Activated naive CD4-positive, alpha-beta T cell treated with anti-CD3 and anti-CD28 coated beads, Interleukin-2, amount 10 ng/mL, durations not matched to agents 7 days and 5 days (primary cell): ENCODE data around the gene LPGAT1.

ENCODE experiments used
- CTCF ChIA-PET: fragments of 350-600 bp; sonication (Branson Sonifier 250); formaldehyde crosslinking; loops from one replicate; lab custom pipeline; 2021; ENCODE audit warnings: antibody characterized with exemption; lab: Charles Lee
- DNase-seq: peaks from one replicate; pipeline ENCODE4 v3.0.0-alpha.2; 2020
- H3K27ac Mint-ChIP-seq: one replicate; pipeline ENCODE4 v1.8.0; 2021; ENCODE audit warnings: mild to moderate bottlenecking, moderate library complexity, mixed read lengths
- H3K27me3 Mint-ChIP-seq: one replicate; pipeline ENCODE4 v1.8.0; 2021; ENCODE audit warnings: mild to moderate bottlenecking, mixed read lengths
- H3K36me3 Mint-ChIP-seq: one replicate; pipeline ENCODE4 v1.8.0; 2021; ENCODE audit warnings: mixed read lengths
- H3K4me1 Mint-ChIP-seq: one replicate; pipeline ENCODE4 v1.8.0; 2021; ENCODE audit warnings: mixed read lengths
- H3K4me3 Mint-ChIP-seq: one replicate; pipeline ENCODE4 v1.8.0; 2021; ENCODE audit warnings: mild to moderate bottlenecking, moderate library complexity, mixed read lengths
- H3K9me3 Mint-ChIP-seq: one replicate; pipeline ENCODE4 v1.8.0; 2021; ENCODE audit warnings: mixed read lengths

The LPGAT1 gene

DNA sequence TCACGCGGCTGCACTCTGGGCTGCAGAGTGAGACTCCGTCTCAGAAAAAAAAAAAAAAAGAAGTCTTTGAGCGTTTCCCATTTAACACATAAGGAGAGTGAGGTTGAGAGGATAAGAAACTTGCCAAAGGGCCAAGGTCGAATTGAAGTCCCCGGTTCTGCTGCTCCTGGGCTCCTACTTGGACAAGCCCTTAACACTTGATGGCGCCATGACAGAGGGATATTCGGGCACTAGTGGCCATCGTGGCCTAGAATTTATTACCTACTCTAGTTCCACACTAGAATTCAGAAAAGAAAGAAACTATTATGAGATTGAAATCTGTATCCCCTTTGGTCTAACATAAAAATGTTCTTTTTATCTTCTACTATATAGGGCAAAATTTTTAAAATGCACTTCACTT lies 89.4 kb downstream of the LPGAT1 start:
- H3K27ac Mint-ChIP-seq, result no peak overlapping the region
- no peaks in the 10 kb centered on the region for H3K9me3 Mint-ChIP-seq
- no peak overlapping the region for H3K4me3 Mint-ChIP-seq
- CTCF ChIA-PET, result interaction anchor here (0.6 kb wide), 1 partner anchor 116 kb away, joined by 3 read pairs; no protein-coding TSS in a partner anchor
- DNase-seq, result no peak
- H3K27me3 Mint-ChIP-seq, result peaks cover 4% of the 10 kb centered on the region
- H3K4me1 Mint-ChIP-seq, result peaks cover 37% of the 10 kb centered on the region
- peaks cover 3% of the 10 kb centered on the region for H3K36me3 Mint-ChIP-seq

DNA sequence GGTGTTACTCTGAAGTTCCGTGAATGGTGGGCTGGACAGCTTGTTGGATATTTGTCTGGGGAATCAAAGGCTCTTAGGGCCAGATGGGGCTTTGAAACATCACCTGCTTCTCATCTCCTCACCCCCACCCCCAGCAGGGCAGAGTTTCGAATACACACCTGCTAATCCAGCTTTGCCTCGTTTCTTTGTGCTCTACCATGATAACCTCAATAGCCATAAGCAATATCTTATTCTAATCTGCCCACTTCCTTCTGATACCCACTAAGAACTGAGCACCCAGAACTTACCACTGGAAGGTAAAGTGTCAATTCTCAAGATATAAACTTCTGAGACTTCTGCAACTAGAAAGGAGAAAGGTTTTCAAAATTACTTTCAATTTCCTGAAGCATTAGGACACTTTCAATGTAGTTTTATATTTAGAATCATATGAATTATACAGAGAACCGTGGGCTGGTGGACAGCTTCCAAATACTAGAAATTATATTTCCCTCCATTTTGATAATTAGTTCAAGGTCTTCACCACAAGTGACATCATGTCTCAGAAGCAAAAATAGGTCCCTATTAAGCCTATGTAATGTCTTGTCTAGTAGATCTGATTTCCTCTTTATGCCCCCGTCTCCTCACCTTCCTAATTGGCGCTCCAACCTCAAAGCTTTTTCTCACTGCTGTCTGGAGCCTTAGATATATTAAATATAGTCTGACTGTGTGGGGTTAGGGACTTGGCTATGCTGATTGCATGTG lies 90.7 kb downstream of the LPGAT1 start:
- Mint-ChIP-seq H3K9me3 (no peaks in the 10 kb centered on the region), H3K4me1 (peaks cover 37% of the 10 kb centered on the region), H3K27me3 (peaks cover 9% of the 10 kb centered on the region), H3K36me3 (peaks cover 3% of the 10 kb centered on the region), H3K27ac (peak overlapping the region; percentile 82), H3K4me3 (peak overlapping the region; percentile 32)
- peak; percentile 44 for DNase-seq
- CTCF ChIA-PET, result interaction anchor here (0.8 to 1.4 kb wide), 4 partner anchors 35 to 716 kb away, joined by 3 to 5 read pairs (median 3); partner anchors contain the start of genes DTL and INTS7

DNA sequence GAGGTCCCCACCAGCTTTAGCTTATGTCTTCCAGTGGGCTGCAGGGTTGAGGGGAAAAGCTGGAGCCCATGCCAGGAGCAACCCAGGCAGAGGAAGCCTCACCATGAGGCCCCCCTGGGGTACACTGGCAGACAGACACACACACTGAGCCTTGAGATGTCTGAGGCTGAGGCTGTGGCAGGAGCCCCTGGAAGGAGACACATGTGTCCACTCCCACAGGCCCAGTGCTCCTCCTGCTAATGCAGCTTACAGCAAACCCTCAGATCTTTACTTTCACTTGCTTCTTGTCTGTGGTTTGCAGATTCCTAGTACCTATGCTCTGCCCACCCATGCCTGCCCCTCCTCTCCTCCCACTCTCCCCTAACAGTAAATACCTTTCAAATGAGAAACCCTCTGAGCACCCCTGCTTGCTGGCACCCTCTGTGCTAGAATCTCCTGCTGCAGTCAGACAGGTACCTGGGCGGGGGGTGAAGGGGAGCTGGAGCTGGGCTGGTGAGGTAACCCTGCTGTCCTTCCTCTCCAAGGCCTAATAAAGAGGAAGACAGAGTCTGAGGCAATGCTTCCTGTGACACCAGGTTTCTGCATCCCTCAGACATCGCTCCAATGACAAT lies 91.8 kb downstream of the LPGAT1 start:
- Mint-ChIP-seq H3K36me3 (peaks cover 3% of the 10 kb centered on the region), H3K4me3 (peak overlapping the region; percentile 43), H3K27me3 (peaks cover 13% of the 10 kb centered on the region), H3K27ac (peak overlapping the region; percentile 82), H3K9me3 (no peaks in the 10 kb centered on the region), H3K4me1 (peaks cover 37% of the 10 kb centered on the region)
- CTCF ChIA-PET, result interaction anchor here (0.8 to 1.4 kb wide), 3 partner anchors 41 to 717 kb away, joined by 3 to 5 read pairs (median 3); partner anchors contain the start of genes DTL and INTS7
- DNase-seq, result peak; percentile 59

DNA sequence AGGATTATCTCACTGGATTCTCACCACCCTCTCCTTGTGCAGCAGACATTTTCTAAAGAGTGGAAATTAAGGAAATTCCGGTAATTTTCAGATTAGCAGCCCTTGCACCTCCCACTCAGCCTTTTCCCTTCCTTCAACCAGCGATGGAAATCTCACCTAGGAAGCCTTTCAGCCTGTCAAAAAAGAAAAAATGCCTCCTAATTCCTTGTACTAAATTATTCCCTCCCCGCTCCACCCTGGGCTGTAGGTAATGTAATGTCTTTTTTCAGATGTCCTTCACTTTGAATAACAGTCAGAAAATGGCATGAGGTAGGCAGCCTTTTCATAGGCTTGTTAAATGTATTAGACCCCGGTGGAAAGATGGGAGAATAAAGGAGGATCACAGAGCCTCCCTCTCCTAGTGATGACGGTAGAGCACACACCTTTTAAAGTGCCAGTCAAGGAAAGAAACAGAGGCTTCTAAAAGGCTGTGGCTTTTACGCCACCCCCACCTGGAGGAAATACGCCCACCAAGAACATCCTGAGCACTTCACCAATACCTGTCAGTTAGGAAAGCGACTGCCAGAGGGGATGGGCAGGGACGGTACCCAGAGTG lies 92.4 kb downstream of the LPGAT1 start:
- Mint-ChIP-seq H3K9me3 (no peaks in the 10 kb centered on the region), H3K4me1 (peaks cover 37% of the 10 kb centered on the region), H3K4me3 (peak overlapping the region; percentile 43), H3K27ac (peak overlapping the region; percentile 82), H3K36me3 (peaks cover 3% of the 10 kb centered on the region), H3K27me3 (peaks cover 13% of the 10 kb centered on the region)
- CTCF ChIA-PET, result interaction anchor here (1.4 kb wide), 1 partner anchor 297 kb away, joined by 5 read pairs; the partner anchor contains the start of genes DTL and INTS7
- DNase-seq, result no peak

DNA sequence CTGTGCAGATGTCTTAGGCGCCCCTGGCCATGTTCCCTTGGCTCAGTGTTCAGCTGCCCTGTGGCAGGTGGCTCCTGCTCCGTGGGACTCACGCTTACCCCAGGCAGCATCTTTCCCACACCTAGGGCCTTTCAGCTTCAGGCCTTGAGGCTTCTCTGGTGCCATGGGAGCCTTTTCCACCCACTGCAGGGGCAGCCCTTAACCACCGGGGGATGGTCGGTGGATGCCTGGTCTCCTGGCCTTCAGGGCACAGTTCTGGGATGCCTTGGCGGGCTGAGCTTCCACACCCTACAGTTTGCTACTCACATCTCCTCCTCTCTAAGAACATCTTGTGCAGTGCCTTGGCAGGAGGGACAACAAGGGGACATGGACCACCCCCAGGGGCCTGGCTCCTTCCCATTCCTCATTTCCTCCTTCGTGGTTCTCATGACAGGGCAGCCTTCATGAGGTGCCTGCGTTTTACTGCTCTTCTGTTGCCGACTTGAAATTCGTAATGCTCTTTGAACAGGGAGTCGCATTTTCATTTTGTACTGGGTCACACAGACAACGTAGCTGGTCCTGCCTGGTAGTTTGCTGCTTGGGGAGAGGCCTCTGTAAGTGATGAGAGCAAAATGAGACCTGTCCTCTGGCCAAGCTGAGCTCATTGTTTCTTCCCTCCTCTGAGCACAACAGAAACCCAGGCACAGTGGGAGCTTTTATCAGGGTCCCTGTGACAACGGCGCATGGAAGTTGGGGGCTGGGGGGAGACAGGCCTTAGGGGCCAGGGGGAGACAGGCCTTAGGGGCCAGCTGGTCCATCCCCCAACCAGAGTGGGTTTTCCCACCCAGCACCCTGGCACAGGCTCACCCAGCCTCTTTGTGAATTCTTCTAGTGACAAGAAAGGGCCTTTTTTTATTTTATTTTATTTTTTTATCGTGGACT lies 93.2 kb downstream of the LPGAT1 start:
- H3K4me1 Mint-ChIP-seq, result peaks cover 37% of the 10 kb centered on the region

DNA sequence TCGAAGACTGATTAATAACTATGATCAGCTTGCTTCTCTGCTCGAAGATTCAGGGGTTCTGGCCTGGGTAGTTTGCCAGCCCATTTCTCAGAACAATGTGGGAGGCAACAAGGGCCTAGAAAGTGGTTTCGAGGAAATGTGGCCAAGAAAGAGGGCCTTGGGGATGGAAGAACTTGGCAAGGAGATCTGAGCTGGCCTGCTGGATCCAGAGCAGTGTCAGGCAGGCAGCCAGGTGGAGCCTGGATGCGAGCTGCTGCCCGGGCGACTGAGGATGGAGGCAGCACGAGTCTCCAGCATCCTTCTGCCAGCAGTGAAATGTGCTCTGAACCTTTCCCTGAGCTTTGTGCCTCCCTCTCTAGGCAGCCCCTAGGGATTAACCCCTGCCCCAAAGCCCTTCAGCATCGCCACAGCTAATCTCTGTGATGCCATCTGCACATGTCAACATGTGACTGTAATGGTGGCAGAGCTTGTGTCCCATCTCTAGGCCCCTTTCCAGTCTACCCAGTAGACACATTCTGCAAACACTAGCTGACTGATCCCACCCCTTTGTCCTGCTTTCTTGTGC lies 94.1 kb downstream of the LPGAT1 start:
- DNase-seq, result no peak
- no peak overlapping the region for H3K4me3 Mint-ChIP-seq
- peak overlapping the region; percentile 25 for H3K27ac Mint-ChIP-seq
- H3K36me3 Mint-ChIP-seq, result no peaks in the 10 kb centered on the region
- H3K4me1 Mint-ChIP-seq, result peaks cover 37% of the 10 kb centered on the region
- peaks cover 17% of the 10 kb centered on the region for H3K27me3 Mint-ChIP-seq
- no peaks in the 10 kb centered on the region for H3K9me3 Mint-ChIP-seq
- CTCF ChIA-PET, result interaction anchor here (1.4 kb wide), 1 partner anchor 38 kb away, joined by 4 read pairs; no protein-coding TSS in a partner anchor

More for the DNA sequence above, 93.2 kb downstream of the LPGAT1 start:
- Mint-ChIP-seq H3K27me3 (peaks cover 13% of the 10 kb centered on the region), H3K9me3 (no peaks in the 10 kb centered on the region), H3K27ac (peak overlapping the region; percentile 42), H3K36me3 (no peaks in the 10 kb centered on the region), H3K4me3 (no peak overlapping the region)
- DNase-seq, result no peak
- CTCF ChIA-PET, result interaction anchor here (1.4 kb wide), 1 partner anchor 39 kb away, joined by 4 read pairs; no protein-coding TSS in a partner anchor

DNA sequence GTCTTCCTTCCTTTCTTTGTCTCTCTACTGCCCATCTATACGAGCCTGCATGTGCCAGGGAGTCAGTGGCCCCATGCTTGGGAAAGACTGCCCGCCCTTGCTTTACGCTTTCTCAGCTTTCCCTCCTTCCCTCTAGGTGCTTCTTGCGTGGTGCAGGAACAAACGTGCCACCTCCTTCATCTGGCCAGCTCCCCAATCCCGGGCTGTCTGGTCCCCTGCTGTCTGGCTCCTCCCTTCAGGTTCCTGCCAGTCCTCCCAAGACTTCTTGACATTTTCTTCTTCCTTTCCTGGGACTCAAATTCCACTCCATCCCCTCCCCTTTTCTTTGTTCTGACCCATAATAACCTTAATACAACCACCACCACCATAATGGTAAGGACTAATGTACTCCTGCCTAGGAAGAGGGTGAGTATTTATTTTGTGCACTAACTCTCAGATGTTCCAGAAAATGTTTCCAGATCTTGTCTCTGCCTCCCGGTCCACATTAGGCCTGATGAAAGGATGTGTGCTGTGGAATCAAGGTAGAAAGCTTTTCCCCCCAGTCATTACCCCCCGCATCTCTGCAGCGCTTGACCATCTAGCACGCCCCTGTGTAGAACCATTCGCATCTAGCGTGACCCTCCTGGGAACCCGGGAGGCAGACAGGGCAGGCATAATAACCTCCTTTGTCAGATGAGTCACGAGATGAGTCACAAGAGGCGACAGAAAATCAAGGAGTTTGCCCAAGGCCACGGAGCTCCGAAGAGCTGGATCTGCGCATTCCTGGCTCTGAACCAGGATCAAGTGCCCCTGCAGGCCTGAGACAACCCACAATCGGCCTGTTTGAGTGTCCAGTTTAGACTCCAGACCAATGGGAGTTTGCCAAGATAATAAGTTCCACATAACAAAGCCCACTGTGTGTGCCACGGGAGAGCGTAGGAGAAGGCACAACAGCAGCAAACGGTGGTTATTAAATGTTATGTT lies 95.1 kb downstream of the LPGAT1 start:
- CTCF ChIA-PET, result interaction anchor here (0.7 kb wide), 1 partner anchor 27 kb away, joined by 3 read pairs; no protein-coding TSS in a partner anchor
- H3K4me1 Mint-ChIP-seq, result peaks cover 33% of the 10 kb centered on the region
- H3K27ac Mint-ChIP-seq, result no peak overlapping the region
- no peak overlapping the region for H3K4me3 Mint-ChIP-seq
- no peaks in the 10 kb centered on the region for H3K9me3 Mint-ChIP-seq
- H3K27me3 Mint-ChIP-seq, result peaks cover 18% of the 10 kb centered on the region
- DNase-seq, result no peak
- no peaks in the 10 kb centered on the region for H3K36me3 Mint-ChIP-seq

DNA sequence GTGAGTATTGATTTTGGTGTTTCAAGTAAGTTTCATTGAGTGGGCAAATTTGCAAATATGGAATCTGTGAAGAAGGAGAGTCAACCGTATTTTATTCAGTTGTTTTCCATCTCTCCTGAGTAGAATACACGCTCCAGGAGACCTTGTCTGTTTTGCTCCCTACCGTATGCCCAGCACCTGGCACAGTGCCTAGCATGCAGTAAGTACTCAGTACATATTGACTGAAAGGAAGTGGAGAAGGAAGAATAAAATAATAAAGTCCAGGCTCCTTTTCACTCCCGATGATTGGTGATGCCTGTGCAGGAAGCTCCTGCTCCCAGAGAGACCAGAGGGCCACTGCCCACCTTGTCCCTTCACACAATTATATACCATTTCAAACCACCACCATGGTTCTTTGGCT lies 95.8 kb downstream of the LPGAT1 start:
- H3K27me3 Mint-ChIP-seq, result peaks cover 21% of the 10 kb centered on the region
- DNase-seq, result no peak
- CTCF ChIA-PET, result interaction anchor here (0.7 kb wide), 1 partner anchor 28 kb away, joined by 3 read pairs; no protein-coding TSS in a partner anchor
- peaks cover 26% of the 10 kb centered on the region for H3K4me1 Mint-ChIP-seq
- no peak overlapping the region for H3K4me3 Mint-ChIP-seq
- no peak overlapping the region for H3K27ac Mint-ChIP-seq
- H3K36me3 Mint-ChIP-seq, result no peaks in the 10 kb centered on the region
- no peaks in the 10 kb centered on the region for H3K9me3 Mint-ChIP-seq

DNA sequence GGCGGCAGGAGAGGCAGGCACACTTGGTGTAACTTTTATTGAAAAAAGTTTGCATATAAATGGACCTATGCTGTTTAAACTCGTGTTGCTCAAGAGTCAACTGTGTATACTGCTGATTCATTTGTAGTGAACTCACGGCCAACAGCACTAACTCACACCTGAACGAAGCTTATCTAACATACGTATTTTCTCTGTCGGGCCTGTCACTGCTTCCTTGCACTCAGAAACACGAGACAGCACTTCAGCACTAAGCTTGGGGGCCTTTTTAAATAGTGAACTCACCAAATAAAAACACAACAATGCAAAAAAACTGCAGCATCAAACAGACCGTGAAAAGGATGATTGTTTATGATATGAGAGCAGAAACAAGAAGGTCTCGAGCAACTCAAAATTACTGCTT lies 96.2 kb downstream of the LPGAT1 start:
- no peaks in the 10 kb centered on the region for H3K36me3 Mint-ChIP-seq
- no peak overlapping the region for H3K27ac Mint-ChIP-seq
- CTCF ChIA-PET, result no interaction called here
- H3K4me3 Mint-ChIP-seq, result no peak overlapping the region
- peaks cover 21% of the 10 kb centered on the region for H3K27me3 Mint-ChIP-seq
- no peaks in the 10 kb centered on the region for H3K9me3 Mint-ChIP-seq
- DNase-seq, result no peak
- peaks cover 21% of the 10 kb centered on the region for H3K4me1 Mint-ChIP-seq

DNA sequence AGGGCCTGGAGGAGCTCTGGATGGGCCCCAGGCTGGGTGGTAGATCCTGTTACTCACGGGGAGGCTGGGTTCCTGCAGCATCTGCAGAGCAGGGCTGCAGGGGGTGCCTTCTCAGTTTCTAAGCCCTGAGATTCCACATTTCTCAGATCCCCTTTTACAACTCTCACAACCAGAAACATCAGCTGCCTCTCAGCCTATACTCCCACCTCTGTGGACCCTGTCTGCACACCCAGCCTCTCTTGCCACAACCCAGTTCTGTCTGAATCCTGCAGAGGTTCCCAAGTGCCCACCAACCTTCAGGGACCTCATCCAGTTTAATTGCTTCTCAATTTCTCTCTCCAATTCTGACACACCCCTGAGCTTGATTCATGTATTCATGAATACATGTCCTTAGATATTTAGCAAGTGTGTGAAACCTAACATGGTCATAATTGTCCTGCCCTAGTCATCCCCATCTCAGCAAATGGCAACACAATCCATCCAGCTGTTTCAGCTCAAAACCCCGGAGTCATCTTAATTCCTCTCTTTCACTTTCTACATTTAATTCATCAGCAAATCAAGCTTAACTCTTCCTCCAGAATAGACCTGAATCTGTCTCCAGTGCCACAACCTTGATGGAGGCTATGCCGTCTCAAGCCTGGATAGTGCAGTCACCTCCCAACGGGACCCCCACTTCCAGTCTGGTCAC lies 98.1 kb downstream of the LPGAT1 start:
- peaks cover 21% of the 10 kb centered on the region for H3K27me3 Mint-ChIP-seq
- H3K9me3 Mint-ChIP-seq, result no peaks in the 10 kb centered on the region
- H3K36me3 Mint-ChIP-seq, result no peaks in the 10 kb centered on the region
- CTCF ChIA-PET, result interaction anchor here (1.2 kb wide), 1 partner anchor 35 kb away, joined by 4 read pairs; no protein-coding TSS in a partner anchor
- peak overlapping the region; percentile 0 for H3K27ac Mint-ChIP-seq
- no peak for DNase-seq
- peaks cover 2% of the 10 kb centered on the region for H3K4me1 Mint-ChIP-seq
- H3K4me3 Mint-ChIP-seq, result no peak overlapping the region

DNA sequence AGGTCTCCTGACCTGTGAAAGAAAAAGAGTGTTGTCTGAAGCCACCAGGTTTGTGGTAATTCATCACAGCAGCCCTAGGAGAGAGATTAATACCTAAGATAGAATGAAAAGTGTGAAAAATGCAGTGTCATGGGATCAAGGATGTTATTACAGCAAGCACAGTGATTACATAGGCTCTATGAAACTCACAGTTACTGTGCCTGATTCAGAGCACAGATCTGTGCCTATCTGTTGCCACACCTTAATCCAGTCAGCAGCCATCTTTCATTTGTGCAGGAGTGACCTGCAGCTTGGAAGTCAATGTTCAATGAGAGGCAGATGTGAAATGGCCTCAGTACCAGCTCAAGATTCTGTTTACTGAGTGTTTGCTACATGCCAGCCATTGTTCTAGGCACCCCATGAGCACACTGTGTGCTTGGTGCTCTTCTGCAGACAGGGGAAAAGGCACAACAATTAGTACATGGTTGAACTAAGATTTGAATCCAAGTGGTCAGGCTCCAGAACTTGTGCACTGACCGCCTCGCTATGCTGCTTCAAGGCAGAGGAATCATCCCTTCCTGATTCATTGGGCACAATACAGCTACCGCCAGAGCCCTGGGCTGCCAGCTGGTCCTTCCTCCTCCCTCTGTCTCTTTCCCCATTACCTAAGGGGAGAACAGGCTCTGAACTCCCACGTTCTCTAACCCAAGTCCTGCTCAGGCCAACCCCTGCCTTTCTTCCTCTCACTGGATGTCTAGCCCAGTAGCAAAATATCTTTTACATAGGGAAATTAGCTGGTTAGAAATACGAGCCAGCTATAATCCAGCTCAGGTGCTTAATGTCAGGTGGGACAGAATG lies 98.9 kb downstream of the LPGAT1 start:
- CTCF ChIA-PET, result interaction anchor here (1.2 kb wide), 1 partner anchor 34 kb away, joined by 4 read pairs; no protein-coding TSS in a partner anchor

More for the DNA sequence above, 98.9 kb downstream of the LPGAT1 start:
- Mint-ChIP-seq H3K4me3 (no peak overlapping the region), H3K4me1 (no peaks in the 10 kb centered on the region), H3K36me3 (no peaks in the 10 kb centered on the region), H3K27me3 (peaks cover 21% of the 10 kb centered on the region), H3K27ac (no peak overlapping the region), H3K9me3 (no peaks in the 10 kb centered on the region)
- DNase-seq, result no peak
